Retinal pigment epithelial cell (primary cell): ENCODE measurements around the gene OR6V1.

Source experiments
- DNase-seq: peaks from one replicate; pipeline ENCODE4 v3.0.0-alpha.2; 2010; ENCODE audit warnings: low read depth
- H3K4me3 ChIP-seq: 2 replicates; pipeline ENCODE4 v1.5.1; 2011; ENCODE audit warnings: mild to moderate bottlenecking, low read length, control low read depth, moderate library complexity
- TF ChIP-seq, protein P1 (sequence below): conservative IDR thresholded peaks from 2 replicates; pipeline ENCODE4 v1.5.1; 2011; ENCODE audit warnings: low read depth, low read length, control low read depth, inconsistent platforms

OR6V1 gene

DNA sequence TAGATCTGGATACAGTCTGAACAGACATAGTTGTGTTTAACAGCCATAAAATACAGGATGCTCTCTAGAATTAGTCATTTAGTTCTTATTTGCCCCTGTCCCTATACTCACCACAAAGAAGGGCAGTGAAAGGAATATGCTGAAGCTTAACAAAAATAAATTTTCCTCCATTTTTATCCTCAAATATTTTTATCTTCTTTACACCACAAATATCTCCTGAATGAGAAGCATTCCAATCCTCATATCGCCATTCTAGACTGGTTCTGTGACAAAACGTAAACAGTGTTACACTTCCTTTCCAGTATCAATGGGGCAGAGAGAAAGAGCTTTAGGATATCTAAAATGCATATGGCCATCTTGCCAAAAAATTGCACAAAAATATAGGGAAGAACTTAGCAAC, 26.8 kb upstream of the OR6V1 start:
- TF ChIP-seq, protein P1, sequence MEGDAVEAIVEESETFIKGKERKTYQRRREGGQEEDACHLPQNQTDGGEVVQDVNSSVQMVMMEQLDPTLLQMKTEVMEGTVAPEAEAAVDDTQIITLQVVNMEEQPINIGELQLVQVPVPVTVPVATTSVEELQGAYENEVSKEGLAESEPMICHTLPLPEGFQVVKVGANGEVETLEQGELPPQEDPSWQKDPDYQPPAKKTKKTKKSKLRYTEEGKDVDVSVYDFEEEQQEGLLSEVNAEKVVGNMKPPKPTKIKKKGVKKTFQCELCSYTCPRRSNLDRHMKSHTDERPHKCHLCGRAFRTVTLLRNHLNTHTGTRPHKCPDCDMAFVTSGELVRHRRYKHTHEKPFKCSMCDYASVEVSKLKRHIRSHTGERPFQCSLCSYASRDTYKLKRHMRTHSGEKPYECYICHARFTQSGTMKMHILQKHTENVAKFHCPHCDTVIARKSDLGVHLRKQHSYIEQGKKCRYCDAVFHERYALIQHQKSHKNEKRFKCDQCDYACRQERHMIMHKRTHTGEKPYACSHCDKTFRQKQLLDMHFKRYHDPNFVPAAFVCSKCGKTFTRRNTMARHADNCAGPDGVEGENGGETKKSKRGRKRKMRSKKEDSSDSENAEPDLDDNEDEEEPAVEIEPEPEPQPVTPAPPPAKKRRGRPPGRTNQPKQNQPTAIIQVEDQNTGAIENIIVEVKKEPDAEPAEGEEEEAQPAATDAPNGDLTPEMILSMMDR = no peak
- no peak overlapping the region for H3K4me3 ChIP-seq
- no peak for DNase-seq

DNA sequence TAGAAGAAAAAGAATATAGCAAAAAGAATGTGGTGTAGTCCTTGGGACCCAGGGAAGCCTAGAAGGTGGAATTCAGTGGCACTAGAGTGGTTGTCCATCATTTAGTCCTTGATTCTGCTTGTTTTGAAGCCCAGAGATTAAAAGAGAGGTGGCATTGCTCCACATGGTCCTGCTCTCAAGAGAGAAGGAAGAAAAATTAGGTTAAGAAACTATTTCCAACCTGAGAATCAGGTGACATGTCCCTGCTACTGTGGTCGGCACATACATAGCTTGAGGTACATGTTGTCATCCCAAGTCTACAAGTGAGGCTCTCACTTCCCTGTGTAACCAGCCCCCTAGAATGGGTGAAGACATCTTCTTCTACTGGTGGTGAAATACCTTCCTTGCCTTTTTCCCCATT, 25.1 kb upstream of the OR6V1 start, which contains the start of gene OR9A2:
OR9A2 (minus strand) TSS at position 101 of the 400 bp plus-strand sequence; CDS start at position 101, 0 bp downstream.
- H3K4me3 ChIP-seq = no peak within 1 kb of the TSS
- DNase-seq = no peak
- TF ChIP-seq, protein P1 = no peak

DNA sequence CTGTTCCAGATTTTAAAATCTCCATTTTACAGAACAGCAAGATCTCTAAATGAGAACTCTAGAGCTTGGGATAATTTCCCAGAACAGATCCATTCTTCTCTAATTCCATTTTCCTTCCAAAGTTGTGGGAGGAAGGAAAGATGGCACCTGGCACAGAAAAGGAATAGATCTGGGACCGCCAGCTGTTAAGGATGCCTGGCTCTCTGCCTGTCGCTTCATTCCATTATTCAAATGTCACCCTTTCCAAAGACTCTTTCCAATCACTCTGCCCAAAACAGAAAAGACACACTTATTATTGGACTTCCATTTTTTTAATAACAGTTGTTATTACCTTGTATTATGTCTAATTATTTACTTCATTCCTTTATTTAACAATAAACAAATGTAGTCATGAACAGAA, 24.5 kb upstream of the OR6V1 start:
- H3K4me3 ChIP-seq = no peak overlapping the region
- DNase-seq = no peak
- TF ChIP-seq, protein P1 = no peak

DNA sequence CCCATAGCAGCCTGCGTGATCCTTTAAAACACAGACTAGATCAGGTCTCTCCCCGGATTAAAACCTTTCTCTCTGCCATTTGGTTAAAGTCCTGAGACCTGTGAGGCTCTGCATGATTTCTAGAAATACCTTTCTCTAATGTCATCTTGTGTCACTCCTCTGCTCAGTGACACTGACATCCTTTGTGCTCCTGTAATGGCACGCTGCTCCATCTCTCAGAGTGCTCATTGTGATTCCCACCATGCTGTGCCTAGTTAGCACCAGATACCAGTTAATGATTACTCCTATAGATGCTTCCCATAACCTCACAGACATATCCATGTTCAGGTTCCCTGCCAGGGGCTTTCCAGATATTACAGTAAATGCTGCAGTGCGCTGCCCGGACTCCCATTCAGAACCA, 13.5 kb upstream of the OR6V1 start:
- DNase-seq = no peak
- H3K4me3 ChIP-seq = no peak overlapping the region
- TF ChIP-seq, protein P1 = no peak

DNA sequence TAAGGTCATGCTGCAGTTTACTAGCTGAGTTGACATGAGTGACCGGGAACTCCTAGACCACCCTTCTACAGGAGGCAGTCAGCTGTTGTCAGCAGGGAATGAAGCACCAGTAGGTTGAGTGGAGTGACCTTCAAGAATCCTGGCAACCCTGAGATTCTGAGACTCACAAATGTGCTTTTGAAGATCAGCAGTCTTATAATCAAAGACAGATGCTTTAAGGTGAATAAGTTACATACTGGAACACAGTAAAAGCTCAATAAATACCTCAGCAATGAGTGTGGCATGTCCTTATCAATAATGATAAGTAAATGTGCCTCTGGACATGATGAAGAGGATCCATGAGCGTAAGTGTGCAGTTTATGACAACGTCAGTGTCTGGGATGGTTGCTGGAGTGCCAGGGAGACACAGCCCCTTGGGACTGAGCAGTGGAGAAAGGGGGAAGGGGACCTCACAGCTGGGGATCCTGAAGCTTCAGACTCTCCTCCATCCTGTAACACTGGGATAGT, 11.9 kb upstream of the OR6V1 start:
- no peak for DNase-seq
- no peak overlapping the region for H3K4me3 ChIP-seq
- TF ChIP-seq, protein P1 = no peak

DNA sequence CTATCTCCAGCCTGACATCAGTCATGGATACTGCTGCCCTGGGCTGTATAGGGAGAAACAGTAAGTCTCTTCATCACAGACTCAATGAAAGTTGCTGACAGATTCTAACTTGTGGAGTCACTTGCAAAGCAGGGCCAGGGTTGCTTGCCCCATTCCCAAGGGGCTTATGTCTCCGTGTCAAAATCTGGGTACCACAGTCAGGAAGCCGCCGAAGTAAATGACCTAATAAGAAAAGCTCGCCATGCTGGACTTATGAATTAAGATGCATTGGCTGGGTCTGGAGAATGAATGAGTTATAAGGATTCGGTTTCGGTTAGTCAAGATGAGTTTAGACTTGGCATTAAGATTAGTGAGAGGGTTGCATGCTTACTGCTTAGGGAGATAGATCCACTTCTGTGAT, 10.8 kb upstream of the OR6V1 start:
- TF ChIP-seq, protein P1 = no peak
- DNase-seq = no peak
- H3K4me3 ChIP-seq = no peak overlapping the region

DNA sequence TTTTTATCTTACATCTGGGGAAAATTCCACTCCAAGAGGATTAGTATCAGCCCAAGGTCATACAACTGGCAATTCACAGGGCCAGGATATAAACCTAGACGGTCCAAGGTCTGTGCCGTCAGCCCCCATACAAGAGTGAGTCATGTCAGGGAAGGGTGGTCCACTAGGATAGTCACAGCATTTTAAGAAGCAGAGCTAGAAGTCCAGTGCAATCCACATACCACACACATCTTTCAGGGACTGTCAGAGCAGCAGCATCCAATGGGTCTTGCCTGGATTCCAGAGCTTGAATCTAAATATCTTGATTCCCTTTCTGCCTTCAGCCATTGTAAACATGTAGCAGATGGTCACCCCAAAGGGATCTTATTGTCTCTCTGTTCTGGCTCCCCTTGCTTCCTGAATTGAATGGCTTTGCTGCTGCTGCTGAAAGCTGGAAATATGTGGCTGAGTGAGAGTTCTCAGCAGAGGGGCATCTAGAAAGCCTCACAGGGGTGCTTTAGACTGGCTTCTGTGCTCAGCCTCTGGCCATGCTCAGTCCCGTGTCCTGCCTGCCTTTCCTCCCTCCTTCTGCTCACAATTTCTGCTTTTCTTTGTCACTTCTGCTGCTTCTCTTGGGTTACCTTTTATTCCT, 9.9 kb upstream of the OR6V1 start:
- H3K4me3 ChIP-seq = no peak overlapping the region
- TF ChIP-seq, protein P1 = no peak
- DNase-seq = no peak
